Activated naive CD4-positive, alpha-beta T cell (primary cell): Measurements from ENCODE around the gene SCN4B.

Experiments
- DNase-seq, 4 experiments: peaks; one replicate each; lab custom pipeline; 2025; lab: John Stamatoyannopoulos, UW

Gene SCN4B

DNA sequence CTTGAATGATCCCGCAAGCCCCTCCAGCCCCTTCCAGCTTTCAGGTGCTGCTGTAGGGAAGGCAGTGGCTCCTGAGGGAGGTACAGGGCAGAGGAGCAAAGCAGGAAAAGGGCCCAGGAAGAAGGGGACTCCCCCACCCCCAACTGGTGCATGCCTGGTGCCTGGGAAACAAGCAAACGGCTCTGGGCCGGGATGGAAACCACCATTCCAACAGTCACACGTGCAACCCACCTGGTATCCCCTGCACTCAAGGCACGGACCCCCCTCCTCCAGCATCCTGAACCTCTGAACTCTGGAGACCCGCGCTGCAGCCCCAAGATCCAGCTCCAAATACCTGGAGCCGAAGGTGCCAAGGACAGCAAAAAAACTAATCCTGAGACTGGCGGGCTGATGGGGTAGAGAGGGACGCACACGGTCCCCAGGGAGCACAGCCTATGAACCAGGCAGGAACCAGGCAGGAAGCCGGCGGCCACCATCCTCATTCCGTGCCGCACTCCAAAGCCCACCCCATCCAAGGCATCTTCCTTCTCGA is 537 bp downstream of the SCN4B start:
- no peak for DNase-seq

DNA sequence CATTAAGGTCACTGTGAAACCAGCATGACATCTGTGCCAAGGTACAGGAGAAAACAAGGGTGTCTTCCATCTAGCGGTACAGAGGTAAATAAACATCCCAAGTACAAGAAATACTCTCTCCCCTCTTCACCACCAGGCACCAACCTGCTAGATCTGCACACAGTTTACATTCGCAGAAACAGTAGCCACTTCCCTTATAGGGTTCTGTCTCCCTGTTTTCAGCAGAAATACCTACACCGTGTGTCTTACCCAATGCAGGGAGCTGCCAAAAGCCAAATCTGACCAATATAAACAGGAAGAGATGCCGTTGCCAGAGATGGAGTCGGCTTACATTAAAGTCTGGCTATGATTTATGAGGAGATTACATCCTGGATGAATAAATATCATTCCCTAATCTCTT is 1.2 kb downstream of the SCN4B start:
- DNase-seq, result no peak

DNA sequence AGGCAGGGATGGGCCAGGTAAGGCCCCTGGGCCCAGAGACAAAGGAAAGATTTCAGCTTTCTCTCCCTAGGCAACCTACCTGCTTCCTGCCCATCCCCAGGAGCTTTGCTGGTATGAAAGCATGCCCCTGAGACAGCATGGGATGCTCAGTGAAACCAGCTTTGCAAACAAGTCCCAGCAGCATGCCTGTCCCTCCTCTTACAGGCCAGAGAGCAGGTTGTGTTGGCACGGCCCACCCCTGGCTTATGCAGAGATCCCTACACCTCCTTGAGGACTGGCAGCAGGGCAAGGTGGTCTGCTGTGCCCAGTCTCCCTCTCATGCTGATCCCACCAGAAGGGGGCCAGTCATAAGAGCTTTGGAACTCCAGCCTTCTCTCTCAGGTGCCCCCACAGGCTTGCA is 3.1 kb downstream of the SCN4B start:
- no peak for DNase-seq

DNA sequence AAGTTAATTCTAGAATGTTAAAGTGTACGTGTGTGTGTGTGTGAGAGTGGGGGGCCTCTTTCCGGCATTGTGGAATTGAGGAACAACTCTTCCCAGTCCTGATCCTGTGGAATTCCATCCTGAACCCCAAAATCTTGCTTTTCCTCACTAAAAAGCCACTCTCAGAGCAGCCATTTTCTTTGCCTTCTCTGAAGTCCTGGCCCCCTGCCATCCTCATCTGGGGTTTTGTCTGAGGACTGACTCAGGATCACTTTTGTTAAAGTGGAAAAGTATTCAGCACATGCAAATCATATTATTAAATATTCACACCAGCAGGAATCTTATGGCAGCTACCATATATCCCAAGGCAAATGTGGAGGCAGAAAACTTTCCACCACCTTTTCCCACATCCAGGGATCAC is 3.8 kb downstream of the SCN4B start:
- no peak for DNase-seq

DNA sequence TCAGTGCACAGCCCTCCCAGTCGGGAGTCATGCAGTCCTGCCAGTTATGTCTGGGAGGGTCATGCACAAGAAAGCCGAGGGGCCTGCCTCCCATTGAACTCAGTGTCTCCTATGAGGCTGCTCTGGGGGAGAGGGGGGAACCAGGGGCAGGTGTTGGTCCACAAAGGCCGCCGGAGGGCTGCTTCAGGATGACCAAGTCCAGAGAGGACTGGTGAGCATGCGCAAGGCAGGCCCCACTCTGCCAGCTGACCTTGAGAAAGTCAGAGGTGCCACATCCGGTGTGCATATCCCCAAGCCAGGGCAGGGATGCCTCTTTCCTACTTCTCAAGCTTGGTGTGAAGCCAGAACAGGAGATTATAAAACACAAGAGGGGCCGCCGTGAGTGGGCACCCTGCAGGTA is 4.4 kb downstream of the SCN4B start:
- no peak for DNase-seq

DNA sequence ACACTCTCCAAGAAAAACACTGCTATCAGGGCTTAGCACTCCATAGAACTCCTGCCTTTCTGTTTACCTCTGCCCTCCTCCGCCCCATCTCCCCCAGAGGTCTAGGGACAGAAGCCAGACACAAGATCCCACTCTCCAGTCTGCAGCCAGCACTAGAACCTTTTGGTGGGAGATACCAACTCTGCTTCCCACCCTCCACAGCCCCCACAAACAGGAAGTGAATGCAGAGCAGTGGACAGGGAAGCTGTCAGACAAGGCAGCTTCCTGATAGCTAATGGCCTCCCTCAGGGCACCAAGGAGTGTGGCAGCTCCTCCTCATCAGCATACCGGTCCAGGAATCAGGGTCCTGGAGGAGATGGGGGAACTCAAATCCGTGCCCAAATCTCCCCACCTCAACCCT is 5.1 kb downstream of the SCN4B start:
- DNase-seq, result no peak

DNA sequence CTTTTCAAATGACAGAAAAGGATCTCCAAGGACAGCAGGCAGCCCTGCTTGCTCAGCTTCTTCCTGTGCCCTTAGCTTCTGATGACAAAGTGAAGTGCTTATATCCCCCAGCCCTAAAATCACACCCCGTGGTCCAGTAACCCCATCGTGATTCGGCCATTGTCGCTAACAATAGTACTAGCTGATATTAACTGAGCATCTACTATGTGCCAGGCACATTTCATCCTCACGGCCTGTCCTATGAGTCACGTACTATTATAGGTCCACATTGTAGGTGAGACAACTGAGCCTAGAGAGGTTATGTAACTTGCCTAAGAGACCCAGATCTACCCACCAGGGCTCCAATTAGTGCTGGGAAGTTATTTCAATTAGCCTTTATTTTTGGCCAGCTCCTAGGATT is 6.1 kb downstream of the SCN4B start:
- DNase-seq, result no peak

DNA sequence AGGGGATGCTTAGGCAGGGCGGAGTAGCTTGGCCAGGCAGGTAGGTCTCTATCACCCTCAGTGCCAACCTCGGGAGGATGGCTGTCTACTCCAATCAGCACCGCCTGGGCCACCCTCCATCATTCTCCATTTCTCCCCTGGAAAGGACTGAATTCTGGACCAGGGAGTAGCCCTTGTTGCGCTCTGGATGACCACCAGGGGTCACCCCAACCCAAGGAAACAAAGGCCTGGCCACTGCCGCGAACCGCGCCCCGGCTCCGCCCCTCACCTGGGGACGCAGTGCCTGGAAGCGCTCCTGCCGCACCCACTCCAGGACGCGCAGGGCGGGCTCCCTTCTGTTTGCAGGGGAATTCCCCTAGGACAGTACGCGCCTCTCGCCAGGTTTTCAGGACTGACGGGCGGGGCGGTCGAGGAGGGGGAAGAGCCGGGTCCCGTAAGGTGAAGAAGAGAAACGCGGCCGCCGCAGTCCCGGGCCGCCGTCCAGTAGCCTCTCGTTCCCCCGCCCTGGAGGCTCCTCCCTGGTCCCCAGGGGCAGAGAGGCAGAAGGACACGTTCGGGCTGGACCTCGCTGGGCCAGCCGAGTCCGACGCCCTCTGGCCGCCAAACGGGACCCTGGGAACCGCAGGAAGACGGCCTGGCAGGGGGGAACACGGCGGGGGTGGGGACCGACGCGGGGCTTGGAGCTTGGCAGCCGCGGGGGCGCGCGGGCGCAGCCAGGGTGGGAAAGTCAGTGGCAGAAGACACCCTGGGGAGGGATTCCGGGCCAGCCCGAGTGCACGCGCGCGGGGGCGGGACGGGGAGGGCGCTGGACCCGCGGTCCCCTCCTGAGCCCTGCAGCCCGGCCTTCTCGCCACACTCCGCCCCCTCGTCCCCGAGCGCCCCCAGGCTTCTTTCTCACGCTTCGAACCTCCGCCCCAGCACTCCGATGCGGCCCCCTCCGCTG is 7.1 kb downstream of the SCN4B start:
- peak; percentile 58 to 75 (median 71) for DNase-seq

DNA sequence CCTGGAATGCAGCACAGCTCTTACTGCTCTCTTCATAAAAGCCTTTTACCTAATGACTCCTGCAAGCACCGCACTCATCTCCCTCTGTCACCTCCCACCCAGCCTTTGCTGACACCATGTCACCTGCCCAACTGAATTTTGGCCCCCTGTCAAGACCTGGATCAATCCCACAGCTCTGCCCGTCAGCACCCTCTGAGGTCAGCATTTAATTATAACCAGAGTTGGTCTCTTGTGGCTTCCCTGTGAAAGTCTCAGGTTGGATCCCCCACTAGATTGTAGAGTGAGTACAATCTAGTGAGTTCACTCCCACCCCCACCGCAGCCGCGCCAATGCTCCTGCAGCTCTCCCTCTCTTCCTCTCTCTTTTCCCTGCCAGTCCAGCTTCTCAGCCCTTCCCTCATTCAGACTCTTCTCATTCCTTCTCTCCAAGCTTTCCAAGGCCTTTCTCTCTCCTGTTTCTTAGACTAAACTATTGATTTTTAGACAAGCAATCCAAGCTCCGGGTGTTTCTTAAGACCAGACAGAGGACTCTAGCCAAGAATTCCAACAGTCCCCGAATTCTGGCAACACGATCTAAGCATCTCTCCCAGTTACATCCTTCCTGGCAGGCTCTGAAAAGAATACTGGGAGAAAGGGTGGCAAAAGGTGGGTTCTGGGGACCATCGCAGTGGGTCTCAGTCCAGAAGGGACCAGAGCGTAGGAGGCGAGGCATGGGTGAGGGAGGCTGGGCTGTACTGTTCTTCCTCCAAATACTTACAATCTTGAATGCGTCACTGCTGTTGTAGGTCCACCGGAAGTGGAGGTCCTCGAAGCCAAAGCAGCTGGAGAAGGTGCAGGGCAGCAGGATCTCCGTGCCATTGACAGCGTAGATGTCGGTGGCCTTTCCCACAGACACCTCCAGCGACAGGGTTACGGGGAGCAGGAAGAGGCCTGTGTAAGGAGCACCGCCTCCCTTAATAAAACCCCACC is 8.0 kb downstream of the SCN4B start:
- DNase-seq, result no peak

DNA sequence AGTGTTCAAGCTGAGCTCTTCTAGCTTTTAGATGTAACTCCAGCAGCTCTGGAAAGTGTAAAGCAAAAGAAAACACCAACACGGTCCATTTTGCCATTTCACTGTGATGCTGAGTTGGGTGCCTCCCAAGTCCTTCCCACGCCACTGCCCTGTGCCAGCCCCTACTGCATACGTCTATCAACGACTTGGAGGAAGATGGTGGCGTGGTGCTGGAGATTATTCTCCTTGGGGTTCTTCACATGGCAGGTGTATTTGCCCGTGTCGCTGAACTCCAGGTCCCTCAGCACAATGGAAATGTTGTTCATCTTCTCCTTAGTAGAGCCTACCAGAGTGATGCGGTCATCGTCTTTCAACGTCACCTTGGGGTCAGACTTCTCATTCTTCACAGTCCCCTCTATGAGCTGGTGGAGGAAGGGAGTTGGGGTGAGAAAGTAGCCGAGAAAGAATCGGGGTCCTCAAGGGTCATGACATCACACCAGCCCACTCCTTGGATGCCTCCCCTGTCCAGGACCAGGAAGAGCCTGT is 8.9 kb downstream of the SCN4B start:
- no peak for DNase-seq

DNA sequence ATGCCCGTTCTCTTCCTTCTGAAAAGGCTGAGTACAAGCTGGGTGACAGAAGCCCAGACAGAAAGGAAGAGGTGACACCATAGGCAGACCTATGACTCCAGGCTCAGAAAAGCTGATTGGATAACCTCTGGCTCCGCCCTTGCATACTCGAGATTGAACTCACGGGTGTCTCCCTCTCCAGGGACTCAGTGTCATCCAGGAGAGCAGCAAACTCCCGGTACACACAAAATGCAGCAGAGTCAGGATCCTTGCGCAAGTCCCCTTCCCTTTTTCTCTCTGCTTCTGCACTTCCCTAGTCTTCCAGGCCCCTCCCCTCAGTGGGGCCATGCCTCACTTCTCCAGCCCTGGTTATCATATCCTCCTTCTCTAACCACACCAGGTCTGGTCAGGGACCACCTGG is 9.8 kb downstream of the SCN4B start:
- DNase-seq, result no peak

DNA sequence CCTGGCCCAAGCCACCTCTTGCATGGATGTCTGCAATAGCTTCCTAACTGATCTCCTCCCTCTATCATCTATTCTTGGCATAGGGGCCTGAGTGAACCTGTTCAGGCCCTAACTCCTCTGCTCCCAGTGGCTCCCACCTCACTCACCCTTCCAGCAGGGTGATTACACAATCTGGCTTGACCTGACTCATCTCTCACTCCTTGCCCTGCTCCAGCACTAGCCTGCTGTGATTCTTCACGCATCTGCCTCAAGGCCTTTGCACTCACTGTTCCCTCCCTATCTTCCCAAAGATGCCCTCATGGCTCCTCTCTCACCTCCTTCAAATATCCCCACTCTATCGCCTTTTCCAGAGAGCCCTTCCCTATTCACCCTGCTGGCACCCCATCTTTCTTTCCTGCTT is 10.5 kb downstream of the SCN4B start:
- no peak for DNase-seq

DNA sequence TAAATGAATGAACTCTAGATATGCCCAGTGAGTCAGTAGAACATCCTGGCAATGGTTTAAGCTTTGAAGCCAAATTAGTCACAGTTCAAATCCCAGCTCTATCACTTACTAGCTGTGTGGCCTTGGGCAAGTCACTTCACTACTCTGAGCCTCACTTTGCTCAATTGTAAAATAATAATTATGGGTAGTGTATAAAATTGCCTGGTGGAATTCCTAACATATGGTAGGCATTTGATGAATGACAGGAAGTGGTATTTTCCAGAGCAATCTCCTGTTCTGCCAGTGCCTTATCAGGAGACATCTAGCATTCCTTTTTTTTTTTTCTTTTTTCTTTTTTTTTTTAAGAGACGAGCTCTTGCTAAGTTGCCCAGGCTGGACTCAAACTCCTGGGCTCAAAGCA is 13.0 kb downstream of the SCN4B start:
- DNase-seq, result no peak

DNA sequence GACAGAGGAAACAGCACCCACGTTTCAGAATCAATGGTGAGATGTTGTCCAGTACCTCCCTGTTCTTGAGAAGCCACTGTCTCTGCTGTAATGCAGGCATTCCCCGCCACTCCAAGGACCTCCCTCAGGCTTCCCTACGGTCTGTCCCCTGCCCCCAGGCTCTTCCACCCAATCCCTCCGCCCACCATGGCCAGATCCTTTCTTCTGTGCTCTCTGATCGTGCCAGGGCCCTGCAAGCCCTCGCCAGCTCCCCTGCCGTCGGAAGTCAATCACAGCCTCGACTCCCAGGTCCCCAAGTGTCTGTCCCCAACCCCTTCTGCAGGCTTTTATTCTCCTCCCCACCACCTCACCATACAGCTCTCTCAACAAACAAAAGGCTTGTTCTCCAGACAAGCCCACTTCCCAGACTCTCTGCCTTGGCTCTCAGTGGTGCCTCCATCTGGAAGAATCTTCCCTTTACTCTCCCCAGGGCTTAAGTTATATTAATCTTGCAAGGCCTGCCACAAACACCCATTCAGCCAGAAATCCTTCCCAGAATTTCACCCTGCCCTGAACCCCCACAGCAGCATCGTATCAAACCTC is 13.7 kb downstream of the SCN4B start:
- no peak for DNase-seq

DNA sequence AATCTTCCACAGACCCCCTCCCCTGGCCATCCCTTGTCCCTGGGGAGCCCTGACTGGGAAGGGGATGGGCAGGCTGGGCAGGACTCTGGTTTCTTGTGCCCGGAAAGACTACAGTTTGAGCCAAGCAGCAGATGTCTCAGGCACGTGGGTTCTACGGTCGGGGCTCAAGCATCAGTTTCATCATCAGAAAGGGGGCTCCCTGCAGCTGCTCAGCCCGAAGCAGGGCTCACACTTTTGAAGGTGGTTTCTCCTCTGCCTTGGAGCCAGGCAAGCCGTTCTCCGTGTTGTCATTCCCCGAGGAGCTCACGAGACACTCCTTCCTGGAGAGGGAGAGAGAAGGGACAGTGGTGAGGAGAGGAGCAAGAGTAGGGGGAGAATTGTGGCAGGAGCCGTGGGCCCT is 15.8 kb downstream of the SCN4B start:
- DNase-seq, result no peak

DNA sequence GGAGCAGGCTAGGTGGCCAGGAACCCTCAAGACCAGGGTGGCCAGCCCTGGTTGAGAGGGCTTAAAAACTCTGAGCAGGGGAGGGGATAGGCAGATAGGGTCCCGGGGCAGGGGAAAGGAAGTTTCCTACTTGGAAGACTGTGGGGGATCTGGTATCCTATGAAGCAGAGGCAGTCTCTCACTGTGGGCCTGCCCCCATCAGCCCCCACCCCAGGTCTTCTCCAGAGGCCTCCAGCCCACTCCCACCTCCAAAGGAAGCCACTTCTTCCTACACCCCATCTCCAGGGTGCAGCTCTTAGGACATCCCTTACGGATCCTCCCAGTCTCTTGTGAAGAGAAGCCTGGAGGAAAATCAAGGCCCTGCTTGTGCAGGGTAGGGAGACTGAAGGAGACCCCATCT is 16.3 kb downstream of the SCN4B start:
- DNase-seq, result no peak

DNA sequence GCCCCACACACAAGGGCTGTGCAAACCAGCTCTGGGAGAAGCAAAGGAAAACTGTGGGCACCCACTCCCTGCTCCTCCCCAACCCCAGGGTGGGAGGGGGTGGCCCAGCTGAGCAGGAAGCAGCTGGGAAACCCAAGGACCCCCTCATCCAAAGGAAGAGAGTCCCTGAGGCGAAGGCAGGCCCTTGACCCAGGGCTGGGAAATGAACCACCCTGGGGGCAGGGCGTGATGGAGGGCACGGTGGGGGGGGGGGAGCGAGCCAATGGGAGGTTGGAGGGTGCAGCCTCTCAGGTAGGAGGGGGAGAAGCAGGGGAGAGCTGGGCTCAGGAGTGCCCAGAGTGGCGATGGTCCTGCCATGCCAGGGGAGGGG is 16.8 kb downstream of the SCN4B start:
- DNase-seq, result no peak

DNA sequence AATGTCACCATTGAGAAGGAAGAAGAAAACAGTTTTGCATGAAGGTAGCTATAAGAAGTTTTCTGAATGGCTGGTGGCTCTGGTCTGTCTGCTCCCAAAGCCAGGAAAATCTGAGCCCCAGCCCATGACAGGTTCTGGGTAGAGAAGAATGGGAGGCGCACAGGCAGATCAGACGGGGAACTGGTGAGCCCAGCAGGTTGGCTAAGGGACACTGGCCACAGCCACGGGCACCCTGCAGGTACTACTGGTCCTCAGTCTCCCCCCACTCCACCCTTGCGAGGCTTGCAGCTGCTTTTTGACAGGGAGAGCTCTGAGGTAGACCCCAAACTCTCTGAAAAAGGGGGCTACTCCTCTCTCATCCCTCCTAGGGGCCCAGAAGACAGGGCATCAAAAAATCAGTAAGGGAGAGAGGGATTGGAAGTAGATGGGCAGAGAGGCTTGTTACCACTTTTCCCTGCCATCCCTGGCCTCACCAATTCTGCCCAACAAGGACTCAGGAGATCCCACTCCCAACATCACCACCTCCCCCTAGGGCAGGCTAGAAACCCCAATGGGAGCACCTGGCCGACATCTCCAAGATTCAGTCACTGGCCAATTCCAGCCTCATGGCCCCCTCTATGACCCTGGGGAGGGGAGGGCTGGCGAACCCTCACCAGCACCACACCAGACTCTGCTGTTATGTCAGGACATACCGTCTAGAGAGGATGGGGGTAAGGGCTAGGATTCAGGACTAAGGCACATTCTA is 17.4 kb downstream of the SCN4B start:
- DNase-seq, result no peak

DNA sequence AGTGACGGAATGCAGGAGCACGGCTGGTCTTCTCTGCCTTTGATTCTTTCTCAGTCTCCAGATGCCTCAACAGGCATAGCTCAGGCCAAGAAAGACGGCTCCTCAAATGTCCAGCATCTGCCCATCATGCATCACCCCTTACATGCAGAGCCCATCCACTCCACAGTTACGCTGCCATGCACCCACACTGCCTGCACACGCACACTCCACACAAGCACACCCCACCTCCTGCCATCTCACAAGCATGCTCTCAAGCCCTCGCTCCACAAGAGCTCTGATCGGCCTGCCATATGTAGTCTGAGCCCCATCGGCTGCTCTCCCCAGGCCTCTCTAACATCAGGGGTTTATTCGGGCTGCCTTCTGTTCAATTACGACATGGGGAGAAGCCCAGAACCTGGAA is 18.8 kb downstream of the SCN4B start:
- DNase-seq, result no peak

DNA sequence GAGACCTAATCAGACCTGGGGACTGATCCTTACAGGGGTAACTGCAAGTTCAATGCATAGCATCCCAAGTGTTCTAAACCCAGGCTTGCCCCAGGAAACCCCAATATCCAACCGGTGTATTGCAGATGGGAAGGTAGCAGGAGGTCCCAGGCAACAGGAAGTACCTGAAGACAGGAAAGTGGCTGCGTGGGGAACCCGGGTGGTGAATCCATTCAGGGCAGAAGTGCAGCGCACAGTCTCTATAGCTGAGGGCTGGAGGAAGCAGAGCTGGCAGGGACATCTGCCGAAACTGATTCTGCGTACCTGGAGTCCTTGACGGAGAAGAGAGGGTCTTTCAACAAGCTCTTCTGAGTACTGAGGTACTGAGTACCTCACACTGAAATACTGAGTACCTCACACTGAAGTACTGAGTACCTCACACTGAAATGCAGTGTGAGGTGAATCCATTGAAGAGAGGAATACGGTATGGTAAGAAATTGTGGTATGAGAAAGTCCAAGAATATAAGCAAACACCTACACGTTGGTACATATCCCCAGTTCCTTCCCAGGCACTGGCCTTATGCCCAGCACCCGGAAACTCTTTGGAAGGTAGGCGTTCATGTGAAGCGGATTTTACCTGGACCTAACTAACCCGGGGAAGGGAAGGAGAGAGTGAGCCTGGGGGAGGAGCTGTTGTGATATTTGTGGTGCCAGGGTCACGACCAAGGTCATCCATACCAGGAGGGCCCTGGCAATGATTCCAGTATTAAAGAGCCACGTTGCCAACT is 20.1 kb downstream of the SCN4B start:
- DNase-seq, result no peak
